Measurements from ENCODE around the gene DNAJB9. TPM values are rescaled to one million over a fixed set of nuclear protein-coding genes. Genes with fewer than 3 reads are reported as not detected.
A peak's percentile ranks its signal among the peaks of the same experiment; 100 is the strongest.

The DNAJB9 gene
- polyA plus RNA-seq, 3 donors: 18.1 to 20.7 (median 18.4) TPM

DNA sequence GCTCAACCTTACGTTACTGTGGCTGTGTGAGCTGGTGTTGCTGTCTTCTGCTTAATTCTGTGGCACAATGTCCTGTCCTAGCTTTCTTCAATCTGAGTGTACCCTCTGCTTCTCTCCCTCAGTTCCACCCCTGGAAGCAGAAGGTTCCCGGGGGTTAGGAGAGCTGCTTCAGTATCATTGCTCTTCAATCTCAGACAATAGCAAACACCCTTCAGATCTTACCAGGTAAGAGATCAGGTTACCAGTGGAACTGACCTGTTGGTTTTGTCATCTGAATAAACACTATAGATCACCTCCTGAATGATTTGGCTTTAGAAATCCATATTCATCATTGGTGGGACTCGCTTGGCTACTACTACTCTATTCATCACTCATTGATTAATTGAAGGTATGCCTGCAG lies 48.4 kb downstream of the DNAJB9 start:
- Mint-ChIP-seq H3K36me3 (no peaks in the 10 kb centered on the region), H3K9me3 (peaks cover 0 to 3% (median 0%) of the 10 kb centered on the region in 7 donors), H3K4me3 (peak overlapping the region in 1 of 2 donors; percentile 21), H3K27me3 (ENCODE audit: low read depth in 3 of 3) (peaks cover 0 to 2% (median 0%) of the 10 kb centered on the region in 3 donors), H3K4me1 (no peaks in the 10 kb centered on the region), H3K27ac (no peak overlapping the region)
- intact Hi-C loops (cut with micrococcal nuclease): no loop called here
- Histone ChIP-seq H3K4me2 (replicated peaks; ENCODE audit: extremely low read depth, low read length, poor library complexity, severe bottlenecking) (no peak overlapping the region), H3K79me2 (ENCODE audit: insufficient read depth, low read length) (no peaks in the 10 kb centered on the region), H3K36me3 (replicated peaks in 1 of 2; ENCODE audit: control insufficient read depth in 1 of 2, insufficient read depth in 2 of 2, low read length in 2 of 2) (no peaks in the 10 kb centered on the region), H2AFZ (ENCODE audit: insufficient read depth, low read depth, low read length, poor library complexity, severe bottlenecking) (no peak overlapping the region), H4K20me1 (ENCODE audit: insufficient read depth, low read length) (no peaks in the 10 kb centered on the region), H3K9ac (ENCODE audit: insufficient read depth, low read length, poor library complexity, severe bottlenecking) (no peak overlapping the region), H3K4me3 (replicated peaks in 1 of 3; ENCODE audit: low read depth in 2 of 3, low read length in 3 of 3) (no peak overlapping the region), H3K4me1 (ENCODE audit: control insufficient read depth in 1 of 2, insufficient read depth in 2 of 2, low read length in 2 of 2) (no peaks in the 10 kb centered on the region), H3K9me3 (replicated peaks in 1 of 2; ENCODE audit: control insufficient read depth in 1 of 2, insufficient read depth in 1 of 2, low read length in 2 of 2) (no peaks in the 10 kb centered on the region), H3K27ac (ENCODE audit: low read depth in 1 of 2, low read length in 2 of 2) (no peak overlapping the region), H3K27me3 (ENCODE audit: control insufficient read depth in 2 of 2, insufficient read depth in 2 of 2, low read length in 2 of 2) (no peaks in the 10 kb centered on the region)
- no CpG with 5 or more reads among the region's 3 CpGs for WGBS (ENCODE audit: insufficient coverage)
- DNase-seq: no peak
- TF ChIP-seq, protein P1, sequence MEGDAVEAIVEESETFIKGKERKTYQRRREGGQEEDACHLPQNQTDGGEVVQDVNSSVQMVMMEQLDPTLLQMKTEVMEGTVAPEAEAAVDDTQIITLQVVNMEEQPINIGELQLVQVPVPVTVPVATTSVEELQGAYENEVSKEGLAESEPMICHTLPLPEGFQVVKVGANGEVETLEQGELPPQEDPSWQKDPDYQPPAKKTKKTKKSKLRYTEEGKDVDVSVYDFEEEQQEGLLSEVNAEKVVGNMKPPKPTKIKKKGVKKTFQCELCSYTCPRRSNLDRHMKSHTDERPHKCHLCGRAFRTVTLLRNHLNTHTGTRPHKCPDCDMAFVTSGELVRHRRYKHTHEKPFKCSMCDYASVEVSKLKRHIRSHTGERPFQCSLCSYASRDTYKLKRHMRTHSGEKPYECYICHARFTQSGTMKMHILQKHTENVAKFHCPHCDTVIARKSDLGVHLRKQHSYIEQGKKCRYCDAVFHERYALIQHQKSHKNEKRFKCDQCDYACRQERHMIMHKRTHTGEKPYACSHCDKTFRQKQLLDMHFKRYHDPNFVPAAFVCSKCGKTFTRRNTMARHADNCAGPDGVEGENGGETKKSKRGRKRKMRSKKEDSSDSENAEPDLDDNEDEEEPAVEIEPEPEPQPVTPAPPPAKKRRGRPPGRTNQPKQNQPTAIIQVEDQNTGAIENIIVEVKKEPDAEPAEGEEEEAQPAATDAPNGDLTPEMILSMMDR (IDR thresholded peaks at IDR 0.05): no peak

DNA sequence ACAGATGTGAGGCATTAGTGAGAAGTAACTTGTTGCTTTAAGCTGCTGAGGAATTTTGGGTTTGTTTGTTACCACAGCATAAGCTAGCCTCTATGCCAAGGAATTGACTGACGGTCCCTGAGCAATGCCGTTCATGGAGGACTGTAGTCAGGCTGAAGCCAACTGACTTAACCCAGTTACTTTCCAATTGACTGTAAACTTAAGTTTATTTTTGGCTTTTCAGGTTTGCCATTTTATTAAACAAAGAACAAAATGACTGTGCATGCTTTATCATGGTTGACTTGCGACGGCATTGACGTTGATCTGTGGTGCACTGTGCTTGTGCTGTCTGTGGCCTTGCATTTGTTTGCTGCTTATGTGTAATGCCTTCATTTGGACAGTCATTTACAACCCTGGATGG lies 53.5 kb downstream of the DNAJB9 start:
- Mint-ChIP-seq H3K27me3 (ENCODE audit: low read depth in 3 of 3) (peaks cover 0 to 2% (median 2%) of the 10 kb centered on the region in 3 donors), H3K4me1 (no peaks in the 10 kb centered on the region), H3K9me3 (peaks cover 0 to 10% (median 0%) of the 10 kb centered on the region in 7 donors), H3K36me3 (no peaks in the 10 kb centered on the region), H3K27ac (no peak overlapping the region), H3K4me3 (no peak overlapping the region)
- H3K36me3 ChIP-seq (replicated peaks in 1 of 2; ENCODE audit: control insufficient read depth in 1 of 2, insufficient read depth in 2 of 2, low read length in 2 of 2): no peaks in the 10 kb centered on the region
- no peak overlapping the region for H3K27ac ChIP-seq (ENCODE audit: low read depth in 1 of 2, low read length in 2 of 2)
- DNase-seq: no peak
- intact Hi-C loops (cut with micrococcal nuclease): no loop called here
- H3K27me3 ChIP-seq (ENCODE audit: control insufficient read depth in 2 of 2, insufficient read depth in 2 of 2, low read length in 2 of 2): no peaks in the 10 kb centered on the region
- TF ChIP-seq, protein P1 (IDR thresholded peaks at IDR 0.05): no peak
- no peaks in the 10 kb centered on the region for H3K79me2 ChIP-seq (ENCODE audit: insufficient read depth, low read length)
- no peak overlapping the region for H2AFZ ChIP-seq (ENCODE audit: insufficient read depth, low read depth, low read length, poor library complexity, severe bottlenecking)
- no peak overlapping the region for H3K9ac ChIP-seq (ENCODE audit: insufficient read depth, low read length, poor library complexity, severe bottlenecking)
- no peak overlapping the region for H3K4me2 ChIP-seq (replicated peaks; ENCODE audit: extremely low read depth, low read length, poor library complexity, severe bottlenecking)
- no CpG with 5 or more reads among the region's 5 CpGs for WGBS (ENCODE audit: insufficient coverage)
- no peaks in the 10 kb centered on the region for H4K20me1 ChIP-seq (ENCODE audit: insufficient read depth, low read length)
- no peak overlapping the region for H3K4me3 ChIP-seq (replicated peaks in 1 of 3; ENCODE audit: low read depth in 2 of 3, low read length in 3 of 3)
- no peaks in the 10 kb centered on the region for H3K4me1 ChIP-seq (ENCODE audit: control insufficient read depth in 1 of 2, insufficient read depth in 2 of 2, low read length in 2 of 2)
- H3K9me3 ChIP-seq (replicated peaks in 1 of 2; ENCODE audit: control insufficient read depth in 1 of 2, insufficient read depth in 1 of 2, low read length in 2 of 2): no peaks in the 10 kb centered on the region

Other genes starting within 250 kb of the DNAJB9 start
- not detected for gene NRCAM, start 113.4 kb upstream of the DNAJB9 start, polyA plus RNA-seq
- 10 to 100 TPM; 10.2 to 80.0 (median 55.5) TPM for gene PNPLA8, start 43.7 kb upstream of the DNAJB9 start, polyA plus RNA-seq
- gene THAP5, start 168 bp upstream of the DNAJB9 start, polyA plus RNA-seq: 10 to 100 TPM in 1 of 3 donors, 1 to 10 TPM in 2; 3.0 to 10.7 (median 9.9) TPM

Data from CD14-positive monocyte (primary cell).